SK-N-MC (cell line): ENCODE data around the gene CTRB2.

Experiments used
- EZH2 ChIP-seq: fragments of 200-600 bp; sonication (generic); IDR thresholded peaks from one replicate; pipeline ENCODE4 v1.6.1; 2017; ENCODE audit warnings: antibody characterized with exemption
- POLR2AphosphoS5 ChIP-seq: IDR thresholded peaks from 2 replicates; pipeline ENCODE4 v1.6.1; 2012; ENCODE audit warnings: mild to moderate bottlenecking, low read depth, low read length, borderline replicate concordance

- TF ChIP-seq POLR2AphosphoS5 (no peak), EZH2 (no peak)
Observed at GRCh38 chr16:75239542-75240122, 32.7 kb upstream of the CTRB2 start.
